ENCODE results near the gene VKORC1.
A peak's percentile ranks its signal among the peaks of the same experiment; 100 is the strongest.

VKORC1 gene

GRCh38 chr16:31132303-31132979 is 37.8 kb upstream of the VKORC1 start:
- H3K27ac ChIP-seq, result no peak overlapping the region
- no peak for TF ChIP-seq CTCF (conservative IDR thresholded peaks at IDR 0.05)

- H3K27ac ChIP-seq, result peak overlapping the region; percentile 73
- no peak for TF ChIP-seq CTCF (conservative IDR thresholded peaks at IDR 0.05)
These were observed 37.3 kb upstream of the VKORC1 start for GRCh38 chr16:31131841-31132271.

DNA sequence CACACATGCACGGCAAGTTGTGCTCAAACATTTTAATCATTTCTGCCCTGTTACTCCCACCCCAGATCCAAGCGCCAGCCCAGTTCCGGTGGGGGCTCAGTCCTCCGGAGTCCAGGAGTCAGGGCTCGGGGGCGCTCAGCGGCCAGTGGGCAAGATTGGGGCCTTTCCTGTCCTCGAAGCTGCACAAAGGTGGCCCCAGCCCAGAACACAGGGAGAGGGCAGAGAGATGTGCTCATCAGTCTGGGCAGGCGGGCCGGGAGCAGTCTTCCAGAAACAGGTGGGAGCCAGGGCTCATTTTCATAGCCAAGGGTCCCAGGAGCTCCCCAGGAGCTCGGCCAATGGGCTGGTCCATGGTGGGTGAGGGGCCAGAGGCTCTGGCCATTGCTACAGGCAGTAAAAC is 36.8 kb upstream of the VKORC1 start:
- TF ChIP-seq CTCF (conservative IDR thresholded peaks at IDR 0.05), result no peak
- peak overlapping the region; percentile 73 for H3K27ac ChIP-seq

GRCh38 chr16:31130899-31131298 is 36.3 kb upstream of the VKORC1 start:
- TF ChIP-seq CTCF (conservative IDR thresholded peaks at IDR 0.05), result no peak
- peak overlapping the region; percentile 73 for H3K27ac ChIP-seq

- no peak for TF ChIP-seq CTCF (conservative IDR thresholded peaks at IDR 0.05)
- peak overlapping the region; percentile 73 for H3K27ac ChIP-seq
These were observed 35.8 kb upstream of the VKORC1 start for GRCh38 chr16:31130336-31130891.

GRCh38 chr16:31129568-31130335 is 35.2 kb upstream of the VKORC1 start:
- no peak for TF ChIP-seq CTCF (conservative IDR thresholded peaks at IDR 0.05)

More at GRCh38 chr16:31129568-31130335, 35.2 kb upstream of the VKORC1 start:
- peak overlapping the region; percentile 73 for H3K27ac ChIP-seq

Data from VCaP (cell line).